CD8-positive, alpha-beta memory T cell (primary cell): Measurements from ENCODE around the gene CSNK1D. TPM values are rescaled to one million over a fixed set of nuclear protein-coding genes. Genes with fewer than 3 reads are reported as not detected.
A peak's percentile ranks its signal among the peaks of the same experiment; 100 is the strongest.

ENCODE experiments used
- CTCF ChIA-PET: fragments of 350-600 bp; sonication (Branson Sonifier 250); formaldehyde crosslinking; loops from one replicate; lab custom pipeline; 2021; ENCODE audit warnings: antibody characterized with exemption; lab: Charles Lee
- POLR2A ChIA-PET: fragments of 350-600 bp; sonication (Branson Sonifier 250); formaldehyde crosslinking; loops from one replicate; lab custom pipeline; 2021; ENCODE audit warnings: antibody characterized with exemption; lab: Charles Lee
- DNase-seq, 5 donors: peaks; one replicate each; pipeline versions ENCODE4 v3.0.0 to v3.0.0-alpha.2; 2020 to 2022; ENCODE audit warnings: mixed read lengths in 1 of 5
- H3K27ac ChIP-seq: one replicate; pipeline ENCODE4 v1.7.0; 2013; ENCODE audit warnings: low read depth, mild to moderate bottlenecking, low read length, moderate library complexity
- H3K27me3 ChIP-seq: 2 replicates; pipeline ENCODE4 v1.7.0; 2013; ENCODE audit warnings: low read length, mild to moderate bottlenecking; ENCODE audit not compliant: insufficient read depth, poor library complexity, severe bottlenecking
- H3K36me3 ChIP-seq: 2 replicates; pipeline ENCODE4 v1.7.0; 2013; ENCODE audit warnings: mild to moderate bottlenecking, low read length, moderate library complexity; ENCODE audit not compliant: insufficient read depth
- H3K4me1 ChIP-seq: 2 replicates; pipeline ENCODE4 v1.7.0; 2013; ENCODE audit warnings: mild to moderate bottlenecking, low read length, moderate library complexity; ENCODE audit not compliant: insufficient read depth
- H3K4me3 ChIP-seq: 2 replicates; pipeline ENCODE4 v1.7.0; 2013; ENCODE audit warnings: mild to moderate bottlenecking, low read length
- H3K9me3 ChIP-seq: 2 replicates; pipeline ENCODE4 v1.7.0; 2013; ENCODE audit warnings: mild to moderate bottlenecking, low read length
- H3K27ac Mint-ChIP-seq, 8 donors: one replicate each; pipeline ENCODE4 v1.8.0; 2020 to 2021; ENCODE audit warnings: mixed read lengths in 8 of 8, mild to moderate bottlenecking in 6 of 8, inconsistent platforms in 3 of 8, moderate library complexity in 3 of 8
- H3K27me3 Mint-ChIP-seq, 2 donors: one replicate each; pipeline ENCODE4 v1.8.0; 2020 to 2021; ENCODE audit warnings: mixed read lengths in 2 of 2, mild to moderate bottlenecking in 1 of 2, moderate library complexity in 1 of 2
- H3K36me3 Mint-ChIP-seq, 3 donors: one replicate each; pipeline ENCODE4 v1.8.0; 2020 to 2021; ENCODE audit warnings: mixed read lengths in 3 of 3, inconsistent platforms in 1 of 3, mild to moderate bottlenecking in 1 of 3
- H3K4me1 Mint-ChIP-seq, 3 donors: one replicate each; pipeline ENCODE4 v1.8.0; 2020 to 2021; ENCODE audit warnings: mixed read lengths in 3 of 3, inconsistent platforms in 1 of 3, mild to moderate bottlenecking in 1 of 3
- H3K4me3 Mint-ChIP-seq, 7 donors: one replicate each; pipeline ENCODE4 v1.8.0; 2020 to 2021; ENCODE audit warnings: mixed read lengths in 7 of 7, mild to moderate bottlenecking in 6 of 7, moderate library complexity in 4 of 7, inconsistent platforms in 2 of 7
- H3K9me3 Mint-ChIP-seq, 5 donors: one replicate each; pipeline ENCODE4 v1.8.0; 2020 to 2022; ENCODE audit warnings: mixed read lengths in 5 of 5, mild to moderate bottlenecking in 3 of 5, moderate library complexity in 2 of 5, inconsistent platforms in 1 of 5
- polyA plus RNA-seq: library from polyadenylated mRNA; unstranded; fragments of 300-500 nt; fragmentation: Illumina TruSeq; gene quantifications from one replicate; pipeline ENCODE4 v1.2.3, GENCODE V29; 2021
- total RNA-seq, 2 experiments: library from RNA; stranded (reverse); gene quantifications; one replicate each; pipeline ENCODE4 v1.2.3, GENCODE V29; 2021

The CSNK1D gene
- total and polyA plus RNA-seq, 3 experiments from 2014 or later = 74.6 to 141 (median 129) TPM

- Histone ChIP-seq H3K27ac (no peak overlapping the region), H3K36me3 (no peaks in the 10 kb centered on the region), H3K9me3 (no peaks in the 10 kb centered on the region), H3K4me3 (no peak overlapping the region), H3K4me1 (peaks cover 24% of the 10 kb centered on the region), H3K27me3 (no peaks in the 10 kb centered on the region)
- ChIA-PET CTCF (no interaction called here), POLR2A (no interaction called here)
- DNase-seq = peak in 1 of 5 donors; percentile 46
- Mint-ChIP-seq H3K27ac (no peak overlapping the region), H3K36me3 (peaks cover 0 to 14% (median 0%) of the 10 kb centered on the region in 3 donors), H3K4me3 (no peak overlapping the region), H3K9me3 (no peaks in the 10 kb centered on the region), H3K27me3 (peaks cover 0 to 3% of the 10 kb centered on the region in 2 donors), H3K4me1 (peaks cover 13 to 40% (median 14%) of the 10 kb centered on the region in 3 donors)
Observed at GRCh38 chr17:82318772-82319606, 45.5 kb upstream of the CSNK1D start.

- CTCF ChIA-PET = interaction anchor here (0.9 to 8.2 kb wide), 6 partner anchors 15 to 112 kb away, joined by 3 to 127 read pairs (median 10); partner anchors contain the start of genes CSNK1D and SECTM1
- no peak overlapping the region for H3K4me3 ChIP-seq
- H3K27me3 Mint-ChIP-seq = peaks cover 0 to 2% of the 10 kb centered on the region in 2 donors
- peaks cover 13 to 42% (median 16%) of the 10 kb centered on the region in 3 donors for H3K4me1 Mint-ChIP-seq
- H3K36me3 Mint-ChIP-seq = peaks cover 0 to 22% (median 0%) of the 10 kb centered on the region in 3 donors
- POLR2A ChIA-PET = interaction anchor here (2.3 to 3.1 kb wide), 2 partner anchors 15 to 19 kb away, joined by 18 to 37 read pairs; no protein-coding TSS in a partner anchor
- H3K36me3 ChIP-seq = peaks cover 6% of the 10 kb centered on the region
- no peaks in the 10 kb centered on the region for H3K9me3 Mint-ChIP-seq
- H3K27ac ChIP-seq = no peak overlapping the region
- H3K9me3 ChIP-seq = no peaks in the 10 kb centered on the region
- DNase-seq = peak in 1 of 5 donors; percentile 42
- H3K4me3 Mint-ChIP-seq = no peak overlapping the region
- no peak overlapping the region for H3K27ac Mint-ChIP-seq
- no peaks in the 10 kb centered on the region for H3K27me3 ChIP-seq
- peaks cover 24% of the 10 kb centered on the region for H3K4me1 ChIP-seq
Observed at GRCh38 chr17:82318169-82318498, 44.6 kb upstream of the CSNK1D start.

GRCh38 chr17:82317394-82318168, 44.1 kb upstream of the CSNK1D start, which contains the start of gene CD7:
Gene CD7, minus strand, starts transcription at chr17:82317608. Its CDS starts 113 bp downstream, at chr17:82317495.
- peaks cover 24% of the 10 kb centered on the region for H3K4me1 ChIP-seq
- H3K27me3 Mint-ChIP-seq = peaks cover 0 to 2% of the 10 kb centered on the region in 2 donors
- H3K4me3 ChIP-seq = peak within 1 kb of the TSS; percentile 91

GRCh38 chr17:82316651-82317393, 43.3 kb upstream of the CSNK1D start:
- CTCF ChIA-PET = interaction anchor here (0.9 to 8.2 kb wide), 12 partner anchors 17 to 117 kb away, joined by 3 to 127 read pairs (median 4); partner anchors contain the start of genes CSNK1D and SECTM1
- Histone ChIP-seq H3K27ac (peak overlapping the region; percentile 45), H3K4me1 (peaks cover 22% of the 10 kb centered on the region), H3K9me3 (no peaks in the 10 kb centered on the region), H3K4me3 (peak overlapping the region; percentile 91), H3K27me3 (no peaks in the 10 kb centered on the region), H3K36me3 (peaks cover 6% of the 10 kb centered on the region)
- Mint-ChIP-seq H3K27ac (peak overlapping the region in 7 of 8 donors; percentile 82 to 97 (median 96)), H3K36me3 (peaks cover 0 to 22% (median 0%) of the 10 kb centered on the region in 3 donors), H3K4me1 (peaks cover 13 to 37% (median 16%) of the 10 kb centered on the region in 3 donors), H3K27me3 (peaks cover 0 to 2% of the 10 kb centered on the region in 2 donors), H3K4me3 (peak overlapping the region in 5 of 7 donors; percentile 89 to 95 (median 94)), H3K9me3 (no peaks in the 10 kb centered on the region)
- peak in 1 of 5 donors; percentile 51 for DNase-seq
- POLR2A ChIA-PET = interaction anchor here (1.1 to 3.1 kb wide), 4 partner anchors 12 to 24 kb away, joined by 4 to 37 read pairs (median 14); no protein-coding TSS in a partner anchor

More at GRCh38 chr17:82317394-82318168, 44.1 kb upstream of the CSNK1D start, which contains the start of gene CD7:
- Mint-ChIP-seq H3K4me1 (peaks cover 13 to 42% (median 16%) of the 10 kb centered on the region in 3 donors), H3K27ac (peak within 1 kb of the TSS in 7 of 8 donors; percentile 82 to 97 (median 96)), H3K4me3 (peak within 1 kb of the TSS in 5 of 7 donors; percentile 89 to 95 (median 94)), H3K9me3 (no peaks in the 10 kb centered on the region), H3K36me3 (peaks cover 0 to 22% (median 0%) of the 10 kb centered on the region in 3 donors)
- Histone ChIP-seq H3K9me3 (no peaks in the 10 kb centered on the region), H3K36me3 (peaks cover 6% of the 10 kb centered on the region), H3K27me3 (no peaks in the 10 kb centered on the region), H3K27ac (peak within 1 kb of the TSS; percentile 45)
- ChIA-PET POLR2A (interaction anchor here (1.1 to 3.1 kb wide), 4 partner anchors 12 to 25 kb away, joined by 4 to 37 read pairs (median 14); no protein-coding TSS in a partner anchor), CTCF (interaction anchor here (0.9 to 8.2 kb wide), 12 partner anchors 16 to 117 kb away, joined by 3 to 127 read pairs (median 4); partner anchors contain the start of genes CSNK1D and SECTM1)
- DNase-seq = peak; percentile 54 to 85 (median 74)

GRCh38 chr17:82315703-82316358, 42.3 kb upstream of the CSNK1D start:
- Mint-ChIP-seq H3K9me3 (no peaks in the 10 kb centered on the region), H3K36me3 (peaks cover 0 to 22% (median 0%) of the 10 kb centered on the region in 3 donors), H3K4me3 (peak overlapping the region in 5 of 7 donors; percentile 89 to 95 (median 94)), H3K27me3 (peaks cover 0 to 2% of the 10 kb centered on the region in 2 donors), H3K27ac (peak overlapping the region in 7 of 8 donors; percentile 82 to 99 (median 96)), H3K4me1 (peaks cover 8 to 30% (median 13%) of the 10 kb centered on the region in 3 donors)
- peak in 4 of 5 donors; percentile 42 to 72 (median 59) for DNase-seq
- peaks cover 14% of the 10 kb centered on the region for H3K4me1 ChIP-seq
- POLR2A ChIA-PET = interaction anchor here (2.3 to 3.1 kb wide), 2 partner anchors 13 to 17 kb away, joined by 18 to 37 read pairs; no protein-coding TSS in a partner anchor
- peak overlapping the region; percentile 91 for H3K4me3 ChIP-seq
- H3K9me3 ChIP-seq = no peaks in the 10 kb centered on the region
- H3K27me3 ChIP-seq = no peaks in the 10 kb centered on the region
- H3K27ac ChIP-seq = peak overlapping the region; percentile 45
- CTCF ChIA-PET = interaction anchor here (1.6 to 8.2 kb wide), 3 partner anchors 16 to 80 kb away, joined by 7 to 127 read pairs (median 20); no protein-coding TSS in a partner anchor
- H3K36me3 ChIP-seq = peaks cover 6% of the 10 kb centered on the region

GRCh38 chr17:82314727-82315605, 41.5 kb upstream of the CSNK1D start:
- ChIA-PET CTCF (interaction anchor here (8.2 kb wide), 1 partner anchor 15 kb away, joined by 127 read pairs; no protein-coding TSS in a partner anchor), POLR2A (interaction anchor here (1.2 to 3.1 kb wide), 2 partner anchors 12 to 16 kb away, joined by 3 to 37 read pairs; no protein-coding TSS in a partner anchor)
- Histone ChIP-seq H3K36me3 (peaks cover 6% of the 10 kb centered on the region), H3K27ac (peak overlapping the region; percentile 45), H3K4me1 (peaks cover 9% of the 10 kb centered on the region), H3K27me3 (no peaks in the 10 kb centered on the region), H3K4me3 (peak overlapping the region; percentile 91), H3K9me3 (no peaks in the 10 kb centered on the region)
- DNase-seq = no peak
- Mint-ChIP-seq H3K27me3 (peaks cover 0 to 2% of the 10 kb centered on the region in 2 donors), H3K27ac (peak overlapping the region in 5 of 8 donors; percentile 42 to 99 (median 96)), H3K4me3 (peak overlapping the region in 6 of 7 donors; percentile 63 to 95 (median 94)), H3K9me3 (no peaks in the 10 kb centered on the region), H3K36me3 (peaks cover 0 to 22% (median 0%) of the 10 kb centered on the region in 3 donors), H3K4me1 (peaks cover 8 to 26% (median 13%) of the 10 kb centered on the region in 3 donors)
